Left lung (tissue), 10 donors: Measurements from ENCODE around the gene WFDC5. TPM values are rescaled to one million over a fixed set of nuclear protein-coding genes. Genes with fewer than 3 reads are reported as not detected.
A peak's percentile ranks its signal among the peaks of the same experiment; 100 is the strongest.

ENCODE experiments used
- ATAC-seq: fragments of 200-7000 bp; cut with Tn5 transposase; one replicate; pipeline ENCODE4 v1.9.1; 2020; ENCODE audit warnings: moderate library complexity
- DNase-seq, 4 donors: peaks; one replicate each; pipeline ENCODE4 v3.0.0-alpha.2; 2013 to 2020
- H3K27ac ChIP-seq, 2 donors: fragments of 200-600 bp; sonication (generic) in 1 of 2; one replicate each; pipeline versions ENCODE4 v1.5.0 to v1.8.0; 2020 to 2021
- H3K27me3 ChIP-seq, 2 donors: fragments of 200-600 bp; sonication (generic) in 1 of 2; one replicate each; pipeline versions ENCODE4 v1.5.0 to v1.8.0; 2020 to 2021
- H3K36me3 ChIP-seq, 2 donors: fragments of 200-600 bp; sonication (generic) in 1 of 2; one replicate each; pipeline versions ENCODE4 v1.5.0 to v1.8.0; 2020 to 2021
- H3K4me1 ChIP-seq, 2 donors: fragments of 200-600 bp; one replicate each; pipeline ENCODE4 v1.8.0; 2021
- H3K4me3 ChIP-seq, 2 donors: fragments of 200-600 bp; sonication (generic) in 1 of 2; one replicate each; pipeline versions ENCODE4 v1.5.0 to v1.8.0; 2020 to 2021; ENCODE audit warnings: mild to moderate bottlenecking in 1 of 2
- H3K9me3 ChIP-seq, 2 donors: fragments of 200-600 bp; sonication (generic) in 1 of 2; one replicate each; pipeline versions ENCODE4 v1.5.0 to v1.8.0; 2020 to 2021
- CTCF ChIP-seq, 2 donors: fragments of 200-600 bp; sonication (generic) in 1 of 2; IDR thresholded peaks; one replicate each; pipeline versions ENCODE4 v1.5.0 to v1.8.0; 2021; ENCODE audit warnings: antibody characterized with exemption in 2 of 2
- intact Hi-C, 2 donors: fragments of 100-400 bp; cut with DNase I; formaldehyde crosslinking; loops; one replicate each; pipeline versions ENCODE4 v1.11.2 to v1.14.2; 2022
- polyA plus RNA-seq, 6 donors: library from polyadenylated mRNA; unstranded; fragments of 120-200 nt; gene quantifications; one replicate each; pipeline ENCODE4 v1.2.1, GENCODE V29; 2013; ENCODE audit not compliant: insufficient read length in 6 of 6
- total RNA-seq, 2 donors: library from RNA; stranded (reverse); fragmentation: NEBNext Ultra II Directional; extraction: Animal tissue kit (Norgen Biotek cat#: 25700); gene quantifications; one replicate each; pipeline ENCODE4 v1.2.1, GENCODE V29; 2021
- donor health status: DM: no; HTN: yes; CAD: no.
- donor health status: DM: no; HTN: no; CAD: no.

The WFDC5 gene
- total and polyA plus RNA-seq, 8 donors = 0.32 to 0.37 TPM; not detected in 6

GRCh38 chr20:45092898-45093297, 22.1 kb downstream of the WFDC5 start:
- ATAC-seq = no peak
- peaks cover 9 to 21% of the 10 kb centered on the region in 2 donors for H3K27me3 ChIP-seq

GRCh38 chr20:45091366-45091765, 23.6 kb downstream of the WFDC5 start:
- ATAC-seq = no peak

More at GRCh38 chr20:45092898-45093297, 22.1 kb downstream of the WFDC5 start:
- intact Hi-C loops = loop anchor here in 1 of 2 donors (10.0 kb wide), 1 partner anchor 48 kb away; no protein-coding TSS in a partner anchor
- H3K36me3 ChIP-seq = peaks cover 0 to 19% of the 10 kb centered on the region in 2 donors
- no peak overlapping the region for H3K4me3 ChIP-seq
- no peak overlapping the region for H3K27ac ChIP-seq
- H3K4me1 ChIP-seq = peaks cover 4 to 5% of the 10 kb centered on the region in 2 donors
- TF ChIP-seq CTCF (IDR thresholded peaks at IDR 0.05) = no peak
- no peaks in the 10 kb centered on the region for H3K9me3 ChIP-seq
- DNase-seq = no peak

GRCh38 chr20:45090481-45090880, 24.5 kb downstream of the WFDC5 start:
- H3K36me3 ChIP-seq = peaks cover 0 to 25% of the 10 kb centered on the region in 2 donors
- H3K4me1 ChIP-seq = no peaks in the 10 kb centered on the region
- H3K27ac ChIP-seq = no peak overlapping the region
- ATAC-seq (no peak), DNase-seq (no peak)
- intact Hi-C loops = loop anchor here in 1 of 2 donors (10.0 kb wide), 1 partner anchor 46 kb away; no protein-coding TSS in a partner anchor
- no peak for TF ChIP-seq CTCF (IDR thresholded peaks at IDR 0.05)
- H3K27me3 ChIP-seq = no peaks in the 10 kb centered on the region
- no peak overlapping the region for H3K4me3 ChIP-seq
- H3K9me3 ChIP-seq = no peaks in the 10 kb centered on the region

More at GRCh38 chr20:45091366-45091765, 23.6 kb downstream of the WFDC5 start:
- intact Hi-C loops = loop anchor here in 1 of 2 donors (10.0 kb wide), 1 partner anchor 47 kb away; no protein-coding TSS in a partner anchor
- no peak for DNase-seq
- Histone ChIP-seq H3K4me1 (no peaks in the 10 kb centered on the region), H3K27me3 (peaks cover 0 to 5% of the 10 kb centered on the region in 2 donors), H3K9me3 (no peaks in the 10 kb centered on the region), H3K4me3 (no peak overlapping the region), H3K27ac (no peak overlapping the region), H3K36me3 (peaks cover 0 to 21% of the 10 kb centered on the region in 2 donors)
- no peak for TF ChIP-seq CTCF (IDR thresholded peaks at IDR 0.05)

- Histone ChIP-seq H3K27me3 (no peaks in the 10 kb centered on the region), H3K36me3 (peaks cover 0 to 25% of the 10 kb centered on the region in 2 donors), H3K9me3 (no peaks in the 10 kb centered on the region), H3K4me1 (no peaks in the 10 kb centered on the region), H3K27ac (no peak overlapping the region), H3K4me3 (no peak overlapping the region)
- no peak for ATAC-seq
- DNase-seq = peak in 1 of 4 donors; percentile 32
- intact Hi-C loops = no loop called here
- TF ChIP-seq CTCF (IDR thresholded peaks at IDR 0.05) = no peak
Measured at GRCh38 chr20:45088247-45088646, 26.7 kb downstream of the WFDC5 start.

- no peaks in the 10 kb centered on the region for H3K27me3 ChIP-seq
- no peaks in the 10 kb centered on the region for H3K4me1 ChIP-seq
- TF ChIP-seq CTCF (IDR thresholded peaks at IDR 0.05) = no peak
- no peaks in the 10 kb centered on the region for H3K9me3 ChIP-seq
- peaks cover 0 to 28% of the 10 kb centered on the region in 2 donors for H3K36me3 ChIP-seq
- H3K4me3 ChIP-seq = no peak overlapping the region
- no peak overlapping the region for H3K27ac ChIP-seq
- DNase-seq (no peak), ATAC-seq (no peak)
- intact Hi-C loops = no loop called here
Measured at GRCh38 chr20:45087814-45088213, 27.2 kb downstream of the WFDC5 start.
